H1 (cell line): ENCODE results near the gene RENBP. TPM values are rescaled to one million over a fixed set of nuclear protein-coding genes. Genes with fewer than 3 reads are reported as not detected.

ENCODE experiments used
- CTCF ChIA-PET: fragments of 300-600 bp; sonication (Branson Sonifier 250); formaldehyde crosslinking; loops from one replicate; lab custom pipeline; 2021; ENCODE audit not compliant: partially characterized antibody; lab: Charles Lee
- POLR2A ChIA-PET: fragments of 300-600 bp; sonication (Branson Sonifier 250); formaldehyde crosslinking; loops from one replicate; lab custom pipeline; 2021; ENCODE audit warnings: inconsistent platforms; ENCODE audit not compliant: partially characterized antibody; lab: Charles Lee
- DNase-seq, 2 experiments: peaks; one replicate each; pipeline versions ENCODE4 v3.0.0 to v3.0.0-alpha.2; 2010 to 2022; ENCODE audit warnings: low spot score in 2 of 2, low read depth in 1 of 2, mixed read lengths in 1 of 2
- FAIRE-seq: peaks from 2 replicates; lab custom pipeline; 2011; peaks lifted over from hg19 to GRCh38; lab: Jason Lieb, UNC
- H2AFZ ChIP-seq: 2 replicates; pipeline ENCODE4 v1.8.1; 2012; ENCODE audit warnings: low read length, inconsistent platforms
- H2AK5ac ChIP-seq: 2 replicates; pipeline ENCODE4 v1.6.1; 2013; ENCODE audit warnings: low read depth, low read length
- H2BK120ac ChIP-seq: replicated peaks from 2 replicates; pipeline ENCODE3; 2013; ENCODE audit warnings: low read depth, low read length, inconsistent platforms
- H2BK12ac ChIP-seq: 2 replicates; pipeline ENCODE4 v1.6.1; 2013; ENCODE audit warnings: low read depth, low read length
- H2BK15ac ChIP-seq: 2 replicates; pipeline ENCODE4 v1.6.1; 2013; ENCODE audit warnings: low read length
- H2BK20ac ChIP-seq: 2 replicates; pipeline ENCODE4 v1.6.1; 2013; ENCODE audit warnings: low read length
- H2BK5ac ChIP-seq: 2 replicates; pipeline ENCODE4 v1.6.1; 2013; ENCODE audit warnings: low read depth, low read length
- H3K14ac ChIP-seq: 2 replicates; pipeline ENCODE4 v1.6.1; 2013; ENCODE audit warnings: inconsistent platforms; ENCODE audit not compliant: insufficient read length
- H3K18ac ChIP-seq: 2 replicates; pipeline ENCODE4 v1.6.1; 2013; ENCODE audit warnings: low read length; ENCODE audit errors: extremely low read depth
- H3K23ac ChIP-seq: 2 replicates; pipeline ENCODE4 v1.6.1; 2013; ENCODE audit warnings: inconsistent platforms; ENCODE audit not compliant: insufficient read length
- H3K23me2 ChIP-seq: 2 replicates; pipeline ENCODE4 v1.6.1; 2013; ENCODE audit warnings: low read depth, low read length
- H3K27ac ChIP-seq: 2 replicates; pipeline ENCODE4 v1.6.1; 2011; ENCODE audit warnings: low read depth, low read length, inconsistent platforms
- H3K27me3 ChIP-seq, 4 experiments: replicated peaks in 1 of 4; 1 replicate in 1 of 4; 2 replicates in 3 of 4; pipeline versions ENCODE4 v1.6.1 to v1.8.1; 2011 to 2013; ENCODE audit warnings: low read length in 3 of 4, mild to moderate bottlenecking in 3 of 4, inconsistent platforms in 2 of 4, mixed read lengths in 2 of 4, moderate library complexity in 1 of 4; ENCODE audit not compliant: control insufficient read depth in 3 of 4, insufficient read depth in 3 of 4; ENCODE audit errors: extremely low read depth in 1 of 4
- H3K36me3 ChIP-seq, 4 experiments: 2 replicates each; pipeline versions ENCODE4 v1.6.1 to v1.8.1; 2011 to 2013; ENCODE audit warnings: mild to moderate bottlenecking in 4 of 4, low read length in 3 of 4, moderate library complexity in 2 of 4, control low read depth in 1 of 4, inconsistent platforms in 1 of 4; ENCODE audit not compliant: insufficient read depth in 4 of 4, control insufficient read depth in 2 of 4
- H3K4ac ChIP-seq: replicated peaks from 2 replicates; pipeline ENCODE3; 2013; ENCODE audit warnings: low read length, low read depth, mixed read lengths, inconsistent platforms; ENCODE audit not compliant: insufficient read length
- H3K4me1 ChIP-seq, 4 experiments: replicated peaks in 1 of 4; 1 replicate in 1 of 4; 2 replicates in 3 of 4; pipeline versions ENCODE4 v1.6.1 to v1.8.1; 2011 to 2013; ENCODE audit warnings: low read length in 3 of 4, inconsistent platforms in 2 of 4, mixed read lengths in 1 of 4; ENCODE audit not compliant: insufficient read depth in 4 of 4, control insufficient read depth in 3 of 4
- H3K4me2 ChIP-seq, 2 experiments: 2 replicates each; pipeline versions ENCODE4 v1.6.1 to v1.8.1; 2011 to 2013; ENCODE audit warnings: low read depth in 2 of 2, low read length in 2 of 2, control low read depth in 1 of 2, inconsistent platforms in 1 of 2, mild to moderate bottlenecking in 1 of 2; ENCODE audit not compliant: insufficient read depth in 1 of 2
- H3K4me3 ChIP-seq, 4 experiments: fragments of 200-600, 300-600 bp in 1 of 4; sonication (generic), shearing (Covaris generic), sonication (Bioruptor Twin) in 1 of 4; 2 replicates each; pipeline versions ENCODE4 v1.5.1 to v1.8.1; 2011 to 2016; ENCODE audit warnings: low read length in 4 of 4, low read depth in 3 of 4, control low read depth in 2 of 4, inconsistent platforms in 2 of 4, mild to moderate bottlenecking in 2 of 4, mixed read lengths in 1 of 4, moderate library complexity in 1 of 4; ENCODE audit not compliant: insufficient read depth in 2 of 4; ENCODE audit errors: extremely low read depth in 1 of 4
- H3K56ac ChIP-seq: replicated peaks from 2 replicates; pipeline ENCODE3; 2013; ENCODE audit warnings: low read depth, mild to moderate bottlenecking, mixed read lengths, low read length, inconsistent platforms; ENCODE audit not compliant: insufficient read length
- H3K79me1 ChIP-seq: 2 replicates; pipeline ENCODE4 v1.6.1; 2013; ENCODE audit warnings: low read depth, low read length, control low read depth
- H3K79me2 ChIP-seq, 2 experiments: 2 replicates each; pipeline versions ENCODE4 v1.6.1 to v1.8.1; 2012 to 2013; ENCODE audit warnings: low read length in 2 of 2, mild to moderate bottlenecking in 2 of 2, inconsistent platforms in 1 of 2; ENCODE audit not compliant: insufficient read depth in 2 of 2, control insufficient read depth in 1 of 2
- H3K9ac ChIP-seq, 4 experiments: replicated peaks in 1 of 4; 1 replicate in 1 of 4; 2 replicates in 3 of 4; pipeline versions ENCODE4 v1.6.1 to v1.8.1; 2011 to 2013; ENCODE audit warnings: low read depth in 3 of 4, low read length in 3 of 4, control low read depth in 2 of 4, mild to moderate bottlenecking in 2 of 4, moderate library complexity in 2 of 4, inconsistent platforms in 1 of 4; ENCODE audit errors: extremely low read depth in 1 of 4
- H3K9me3 ChIP-seq, 2 experiments: 2 replicates each; pipeline versions ENCODE4 v1.6.1 to v1.8.1; 2012 to 2013; ENCODE audit warnings: mild to moderate bottlenecking in 2 of 2, moderate library complexity in 2 of 2, control low read depth in 1 of 2, inconsistent platforms in 1 of 2, low read depth in 1 of 2, low read length in 1 of 2, mixed read lengths in 1 of 2; ENCODE audit not compliant: insufficient read depth in 2 of 2
- H4K20me1 ChIP-seq, 2 experiments: replicated peaks in 1 of 2; 2 replicates each; pipeline versions ENCODE3 to v1.8.1; 2011 to 2013; ENCODE audit warnings: inconsistent platforms in 2 of 2, low read length in 2 of 2, mild to moderate bottlenecking in 1 of 2; ENCODE audit not compliant: insufficient read depth in 2 of 2, control insufficient read depth in 1 of 2
- H4K5ac ChIP-seq: 2 replicates; pipeline ENCODE4 v1.6.1; 2013; ENCODE audit warnings: low read length, low read depth, mixed read lengths, inconsistent platforms; ENCODE audit not compliant: insufficient read length
- H4K8ac ChIP-seq: 2 replicates; pipeline ENCODE4 v1.8.0; 2013; ENCODE audit warnings: mild to moderate bottlenecking, moderate library complexity, low read length, inconsistent platforms; ENCODE audit not compliant: insufficient read depth; ENCODE audit errors: extremely low read depth
- H4K91ac ChIP-seq: replicated peaks from 2 replicates; pipeline ENCODE3; 2013; ENCODE audit warnings: low read length, mixed read lengths, inconsistent platforms; ENCODE audit not compliant: insufficient read length
- ATF2 ChIP-seq: IDR thresholded peaks from 2 replicates; pipeline ENCODE4 v1.6.1; 2012; ENCODE audit warnings: low read length, inconsistent platforms
- CEBPB ChIP-seq: IDR thresholded peaks from 2 replicates; pipeline ENCODE4 v1.6.1; 2012; ENCODE audit warnings: low read depth, low read length
- CTBP2 ChIP-seq: IDR thresholded peaks from 2 replicates; pipeline ENCODE4 v1.7.0; 2011; ENCODE audit warnings: borderline replicate concordance, mild to moderate bottlenecking, moderate library complexity, mixed read lengths, low read length; ENCODE audit not compliant: insufficient read depth, insufficient read length
- POLR2AphosphoS5 ChIP-seq: IDR thresholded peaks from 2 replicates; pipeline ENCODE4 v1.6.1; 2011; ENCODE audit warnings: low read depth, low read length
- SIX5 ChIP-seq: IDR thresholded peaks from 2 replicates; pipeline ENCODE4 v1.6.1; 2011; ENCODE audit warnings: mild to moderate bottlenecking, low read depth, low read length
- TAF1 ChIP-seq: IDR thresholded peaks from 2 replicates; pipeline ENCODE4 v1.6.1; 2011; ENCODE audit warnings: mild to moderate bottlenecking, low read depth, low read length
- TCF12 ChIP-seq: IDR thresholded peaks from 2 replicates; pipeline ENCODE4 v1.6.1; 2011; ENCODE audit warnings: low read depth, mild to moderate bottlenecking, low read length
- WGBS, 2 experiments: shearing (Covaris generic) in 1 of 2; methylation state at CpG; one replicate each; pipeline versions ENCODE4 v1.1.6 to v1.1.7; 2013 to 2015; ENCODE audit warnings: low lambda C conversion rate in 2 of 2, mixed read lengths in 2 of 2, inconsistent platforms in 1 of 2, low coverage in 1 of 2, missing lambda C conversion rate in 1 of 2; ENCODE audit not compliant: insufficient replicate concordance in 2 of 2, insufficient coverage in 1 of 2, insufficient read length in 1 of 2; ENCODE audit errors: extremely low coverage in 1 of 2, missing lambda C conversion rate in 1 of 2; 5-methylcytosine and 5-hydroxymethylcytosine counted together
- polyA plus RNA-seq, 7 experiments: library from polyadenylated mRNA; depleted of rRNA in 3 of 7; stranded (reverse) in 5 of 7; unstranded in 2 of 7; fragments of >200 nt in 5 of 7; fragments of 200-250 nt in 2 of 7; gene quantifications; 1 replicate in 5 of 7; 2 replicates in 1 of 7; 4 replicates in 1 of 7; pipeline versions ENCODE4 v1.2.1 to v1.2.3, GENCODE V29; 2011 to 2013; ENCODE audit warnings: missing spikeins in 2 of 7, mixed read lengths in 2 of 7
- total RNA-seq: library from RNA; stranded (reverse); fragmentation: NEBNext Ultra II Directional; extraction: Animal tissue kit (Norgen Biotek cat#: 25700); gene quantifications from 2 replicates; pipeline ENCODE4 v1.2.1, GENCODE V29; 2021
- TF ChIP-seq, protein P1 (sequence below): IDR thresholded peaks from 2 replicates; pipeline ENCODE4 v1.6.1; 2011; ENCODE audit warnings: low read depth, mild to moderate bottlenecking, low read length; ENCODE audit not compliant: insufficient read depth

RENBP gene
- total and polyA plus RNA-seq, 2 of the 8 experiments (the other 6 are each of a cell fraction or from before 2014, with no cell fraction given) = 12.4 to 21.8 TPM

DNA sequence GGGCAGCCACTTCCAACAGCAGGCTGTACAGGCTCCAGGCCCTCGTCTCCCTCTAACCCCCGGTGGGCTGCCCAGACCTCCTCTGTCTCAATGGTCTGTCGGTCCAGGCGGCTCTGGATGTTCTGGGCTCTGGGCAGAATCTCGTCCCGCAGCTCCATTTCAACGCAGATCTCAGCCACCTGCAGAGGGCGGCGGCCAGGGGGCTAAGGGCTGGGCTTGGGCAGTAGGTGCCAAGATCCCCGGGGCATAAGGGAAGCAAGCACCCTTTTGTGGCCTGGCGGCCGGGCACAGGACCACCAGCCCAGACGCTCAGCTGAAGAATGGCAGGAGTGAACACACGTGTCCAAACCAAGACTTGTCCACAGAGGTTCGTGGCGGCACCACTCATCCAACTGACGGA is 30.7 kb downstream of the RENBP start:
- TF ChIP-seq SIX5 (no peak), CTBP2 (no peak), TCF12 (no peak), ATF2 (no peak), CEBPB (no peak), TAF1 (no peak), POLR2AphosphoS5 (no peak)
- TF ChIP-seq, protein P1, sequence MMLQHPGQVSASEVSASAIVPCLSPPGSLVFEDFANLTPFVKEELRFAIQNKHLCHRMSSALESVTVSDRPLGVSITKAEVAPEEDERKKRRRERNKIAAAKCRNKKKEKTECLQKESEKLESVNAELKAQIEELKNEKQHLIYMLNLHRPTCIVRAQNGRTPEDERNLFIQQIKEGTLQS = no peak
- Histone ChIP-seq H2BK12ac (no peak overlapping the region), H3K79me2 (no peaks in the 10 kb centered on the region), H3K36me3 (no peaks in the 10 kb centered on the region; a peak in 1 of 8 replicates), H3K27ac (no peak overlapping the region), H3K9me3 (no peaks in the 10 kb centered on the region), H3K27me3 (no peaks in the 10 kb centered on the region), H3K14ac (no peak overlapping the region), H2AFZ (no peak overlapping the region), H3K4me2 (no peak overlapping the region), H3K23ac (no peak overlapping the region), H4K8ac (no peak overlapping the region), H4K20me1 (no peaks in the 10 kb centered on the region), H2BK20ac (no peak overlapping the region), H4K91ac (no peak overlapping the region), H2BK15ac (no peak overlapping the region), H3K79me1 (no peaks in the 10 kb centered on the region), H3K4ac (no peak overlapping the region), H2BK120ac (no peak overlapping the region), H3K9ac (no peak overlapping the region), H3K4me1 (peaks cover 0 to 3% (median 0%) of the 10 kb centered on the region in 4 experiments; a peak in 1 of 7 replicates), H4K5ac (no peak overlapping the region), H3K23me2 (no peaks in the 10 kb centered on the region), H2BK5ac (no peak overlapping the region), H3K4me3 (no peak overlapping the region), H3K18ac (no peak overlapping the region), H3K56ac (no peak overlapping the region), H2AK5ac (no peak overlapping the region)
- POLR2A ChIA-PET = interaction anchor here (2.0 kb wide), 1 partner anchor 12 kb away, joined by 9 read pairs; the partner anchor contains the start of gene ARHGAP4
- WGBS, 2 experiments = 96% methylated on average over 11 of the region's 17 CpGs; no CpG with 5 or more reads in 1 of the 2 experiments
- FAIRE-seq (no peak), DNase-seq (no peak)
- CTCF ChIA-PET = interaction anchor here (1.0 to 5.7 kb wide), 3 partner anchors 9 to 53 kb away, joined by 3 to 65 read pairs (median 4); partner anchors contain the start of gene ARHGAP4
